ENCODE data around the gene GIT2. TPM values are rescaled to one million over a fixed set of nuclear protein-coding genes. Genes with fewer than 3 reads are reported as not detected.

Gene GIT2
- total RNA-seq, 1 experiment from 2014 or later: 56.0 TPM

DNA sequence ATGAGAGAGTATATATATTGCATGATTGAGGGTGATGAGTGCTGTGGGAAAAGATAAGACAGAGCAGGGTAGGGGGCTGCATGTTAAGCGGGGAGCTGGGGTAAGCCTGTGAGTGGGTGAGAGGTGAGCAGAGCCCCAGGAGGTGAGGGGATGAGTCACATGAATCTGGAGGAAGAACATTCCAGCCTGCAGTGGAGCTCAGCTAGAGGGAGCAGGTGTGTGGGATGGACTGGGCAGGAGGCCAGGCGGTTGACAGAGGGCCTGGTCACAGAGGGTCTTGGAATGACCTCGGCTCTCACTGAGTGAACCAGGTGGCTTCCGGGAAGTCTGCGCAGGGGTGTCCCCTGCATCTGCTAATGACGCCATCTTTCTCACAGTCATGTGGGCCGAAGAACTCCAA, 44.4 kb downstream of the GIT2 start:
- peak; percentile 86 for DNase-seq
- H3K27ac Mint-ChIP-seq (ENCODE audit: unreplicated experiment): peak overlapping the region; percentile 0
- peaks cover 22% of the 10 kb centered on the region for H3K36me3 Mint-ChIP-seq (ENCODE audit: insufficient read depth, unreplicated experiment)
- CTCF ChIA-PET: interaction anchor here (0.7 kb wide), 1 partner anchor 13 kb away, joined by 3 read pairs; no protein-coding TSS in a partner anchor
- no peaks in the 10 kb centered on the region for H3K27me3 Mint-ChIP-seq (ENCODE audit: unreplicated experiment)
- H3K4me3 Mint-ChIP-seq (ENCODE audit: low read depth, unreplicated experiment): peak overlapping the region; percentile 0
- intact Hi-C loops (cut with micrococcal nuclease; ENCODE audit: unreplicated experiment): loop anchor here (5.0 kb wide), 1 partner anchor 46 kb away; the partner anchor contains the start of genes ANKRD13A and GIT2
- H3K4me1 Mint-ChIP-seq (ENCODE audit: low read depth, unreplicated experiment): peaks cover 31% of the 10 kb centered on the region
- TF ChIP-seq, protein P1, sequence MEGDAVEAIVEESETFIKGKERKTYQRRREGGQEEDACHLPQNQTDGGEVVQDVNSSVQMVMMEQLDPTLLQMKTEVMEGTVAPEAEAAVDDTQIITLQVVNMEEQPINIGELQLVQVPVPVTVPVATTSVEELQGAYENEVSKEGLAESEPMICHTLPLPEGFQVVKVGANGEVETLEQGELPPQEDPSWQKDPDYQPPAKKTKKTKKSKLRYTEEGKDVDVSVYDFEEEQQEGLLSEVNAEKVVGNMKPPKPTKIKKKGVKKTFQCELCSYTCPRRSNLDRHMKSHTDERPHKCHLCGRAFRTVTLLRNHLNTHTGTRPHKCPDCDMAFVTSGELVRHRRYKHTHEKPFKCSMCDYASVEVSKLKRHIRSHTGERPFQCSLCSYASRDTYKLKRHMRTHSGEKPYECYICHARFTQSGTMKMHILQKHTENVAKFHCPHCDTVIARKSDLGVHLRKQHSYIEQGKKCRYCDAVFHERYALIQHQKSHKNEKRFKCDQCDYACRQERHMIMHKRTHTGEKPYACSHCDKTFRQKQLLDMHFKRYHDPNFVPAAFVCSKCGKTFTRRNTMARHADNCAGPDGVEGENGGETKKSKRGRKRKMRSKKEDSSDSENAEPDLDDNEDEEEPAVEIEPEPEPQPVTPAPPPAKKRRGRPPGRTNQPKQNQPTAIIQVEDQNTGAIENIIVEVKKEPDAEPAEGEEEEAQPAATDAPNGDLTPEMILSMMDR (IDR thresholded peaks at IDR 0.05; ENCODE audit: unreplicated experiment): no peak
- no peaks in the 10 kb centered on the region for H3K9me3 Mint-ChIP-seq (ENCODE audit: low read depth, unreplicated experiment)
- BruUV-seq (replicated peaks): no TSS peak

DNA sequence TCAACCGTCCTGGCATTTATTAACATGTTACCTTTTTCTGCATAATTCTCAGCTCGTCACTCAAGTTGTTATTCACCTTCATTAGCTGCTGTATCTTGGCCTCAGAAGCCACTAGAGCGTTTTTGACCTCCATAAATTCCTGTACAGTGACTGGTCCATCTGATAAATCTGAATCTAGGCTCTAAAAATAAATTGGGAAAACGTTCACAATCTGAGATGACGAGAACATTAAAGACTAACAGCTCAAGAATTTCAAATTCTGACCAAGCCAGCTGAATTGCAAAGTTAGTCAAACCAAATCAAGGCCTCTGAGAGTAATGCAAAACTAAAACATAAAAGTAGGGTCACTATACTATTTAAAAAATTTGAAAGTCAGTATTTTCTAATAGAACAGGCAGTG, 45.0 kb downstream of the GIT2 start:
- BruUV-seq (replicated peaks): no TSS peak
- Mint-ChIP-seq H3K9me3 (ENCODE audit: low read depth, unreplicated experiment) (no peaks in the 10 kb centered on the region), H3K4me3 (ENCODE audit: low read depth, unreplicated experiment) (peak overlapping the region; percentile 0), H3K36me3 (ENCODE audit: insufficient read depth, unreplicated experiment) (peaks cover 25% of the 10 kb centered on the region), H3K4me1 (ENCODE audit: low read depth, unreplicated experiment) (peaks cover 31% of the 10 kb centered on the region), H3K27me3 (ENCODE audit: unreplicated experiment) (no peaks in the 10 kb centered on the region), H3K27ac (ENCODE audit: unreplicated experiment) (peak overlapping the region; percentile 0)
- CTCF ChIA-PET: no interaction called here
- DNase-seq: peak; percentile 12
- intact Hi-C loops (cut with micrococcal nuclease; ENCODE audit: unreplicated experiment): loop anchor here (5.0 kb wide), 1 partner anchor 46 kb away; the partner anchor contains the start of genes ANKRD13A and GIT2
- TF ChIP-seq, protein P1 (IDR thresholded peaks at IDR 0.05; ENCODE audit: unreplicated experiment): no peak

DNA sequence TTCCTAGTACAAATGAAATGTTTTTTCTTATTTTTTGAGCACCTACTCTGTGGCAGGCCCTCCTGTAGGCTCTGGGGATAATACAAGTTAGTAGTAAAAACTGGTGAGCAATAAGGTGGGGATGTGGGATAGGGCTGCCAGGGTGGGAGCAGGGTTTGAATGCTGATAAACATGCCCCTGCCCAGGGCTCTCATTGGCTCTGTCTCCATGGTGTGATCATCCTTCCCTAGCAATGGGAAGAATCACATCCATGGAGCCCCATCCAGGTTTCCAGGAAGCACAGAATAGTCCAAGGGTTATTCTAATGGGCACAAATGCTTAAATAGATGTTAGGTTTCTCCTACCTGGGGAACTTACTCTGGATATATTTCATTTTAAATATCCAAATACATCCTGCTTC, 45.5 kb downstream of the GIT2 start:
- Mint-ChIP-seq H3K4me3 (ENCODE audit: low read depth, unreplicated experiment) (no peak overlapping the region), H3K9me3 (ENCODE audit: low read depth, unreplicated experiment) (no peaks in the 10 kb centered on the region), H3K27me3 (ENCODE audit: unreplicated experiment) (no peaks in the 10 kb centered on the region), H3K36me3 (ENCODE audit: insufficient read depth, unreplicated experiment) (peaks cover 25% of the 10 kb centered on the region), H3K27ac (ENCODE audit: unreplicated experiment) (peak overlapping the region; percentile 0), H3K4me1 (ENCODE audit: low read depth, unreplicated experiment) (peaks cover 31% of the 10 kb centered on the region)
- CTCF ChIA-PET: no interaction called here
- intact Hi-C loops (cut with micrococcal nuclease; ENCODE audit: unreplicated experiment): loop anchor here (5.0 kb wide), 1 partner anchor 47 kb away; the partner anchor contains the start of genes ANKRD13A and GIT2
- TF ChIP-seq, protein P1 (IDR thresholded peaks at IDR 0.05; ENCODE audit: unreplicated experiment): no peak
- BruUV-seq (replicated peaks): no TSS peak
- no peak for DNase-seq

DNA sequence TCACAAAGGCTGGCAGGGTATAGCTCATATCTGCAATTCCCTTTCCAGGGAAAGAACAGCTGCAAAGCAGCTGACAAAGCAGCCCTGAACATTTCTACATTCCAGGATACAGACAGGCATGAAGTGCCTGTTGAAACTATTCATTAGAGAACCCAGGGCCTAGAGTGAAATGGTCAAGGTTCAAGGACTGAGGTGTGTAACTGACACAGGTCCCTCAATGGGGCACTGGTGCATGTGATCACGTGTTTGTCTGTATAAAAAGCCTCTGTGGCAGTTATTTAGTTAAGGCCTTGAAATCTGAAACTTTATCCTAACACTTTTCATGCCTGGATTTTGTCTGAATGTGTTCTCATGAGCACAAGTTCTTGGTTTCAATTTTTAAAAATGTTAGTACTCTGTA, 47.1 kb downstream of the GIT2 start:
- no peaks in the 10 kb centered on the region for H3K27me3 Mint-ChIP-seq (ENCODE audit: unreplicated experiment)
- H3K4me3 Mint-ChIP-seq (ENCODE audit: low read depth, unreplicated experiment): no peak overlapping the region
- intact Hi-C loops (cut with micrococcal nuclease; ENCODE audit: unreplicated experiment): no loop called here
- H3K27ac Mint-ChIP-seq (ENCODE audit: unreplicated experiment): no peak overlapping the region
- H3K9me3 Mint-ChIP-seq (ENCODE audit: low read depth, unreplicated experiment): no peaks in the 10 kb centered on the region
- CTCF ChIA-PET: no interaction called here
- peaks cover 25% of the 10 kb centered on the region for H3K36me3 Mint-ChIP-seq (ENCODE audit: insufficient read depth, unreplicated experiment)
- DNase-seq: no peak
- peaks cover 31% of the 10 kb centered on the region for H3K4me1 Mint-ChIP-seq (ENCODE audit: low read depth, unreplicated experiment)
- no TSS peak for BruUV-seq (replicated peaks)
- TF ChIP-seq, protein P1 (IDR thresholded peaks at IDR 0.05; ENCODE audit: unreplicated experiment): no peak

Data from Calu3 (cell line).